Smooth muscle cell (in vitro differentiated cells): Measurements from ENCODE around the gene RFX2. TPM values are rescaled to one million over a fixed set of nuclear protein-coding genes. Genes with fewer than 3 reads are reported as not detected.

Experiments used
- DNase-seq: peaks from one replicate; lab custom pipeline; 2025; ENCODE audit not compliant: unreplicated experiment; lab: John Stamatoyannopoulos, UW
- H2AFZ ChIP-seq: fragments of 200-600 bp; sonication (generic); 2 replicates; pipeline ENCODE4 v1.6.0; 2016; ENCODE audit warnings: antibody characterized with exemption, low read depth, mild to moderate bottlenecking
- H3F3A ChIP-seq: fragments of 200-600 bp; sonication (generic); 2 replicates; pipeline ENCODE4 v1.6.0; 2017; ENCODE audit warnings: antibody characterized with exemption, low read depth
- H3K27ac ChIP-seq: fragments of 200-600 bp; sonication (generic); 2 replicates; pipeline ENCODE4 v1.5.1; 2016; ENCODE audit warnings: low read depth, mild to moderate bottlenecking
- H3K27me3 ChIP-seq: fragments of 200-600 bp; sonication (generic); 2 replicates; pipeline ENCODE4 v1.6.1; 2016; ENCODE audit warnings: low read depth, mild to moderate bottlenecking
- H3K36me3 ChIP-seq: fragments of 200-600 bp; sonication (generic); 2 replicates; pipeline ENCODE4 v1.5.1; 2016; ENCODE audit warnings: low read depth
- H3K4me1 ChIP-seq: fragments of 200-600 bp; sonication (generic); 2 replicates; pipeline ENCODE4 v1.5.1; 2016; ENCODE audit warnings: low read depth
- H3K4me2 ChIP-seq: fragments of 200-600 bp; sonication (generic); 2 replicates; pipeline ENCODE4 v1.6.0; 2016; ENCODE audit warnings: mild to moderate bottlenecking
- H3K4me3 ChIP-seq: fragments of 200-600 bp; sonication (generic); 2 replicates; pipeline ENCODE4 v1.5.1; 2016; ENCODE audit warnings: mild to moderate bottlenecking
- H3K79me2 ChIP-seq: fragments of 200-600 bp; sonication (generic); 2 replicates; pipeline ENCODE4 v1.6.0; 2016; ENCODE audit warnings: low read depth, mild to moderate bottlenecking
- H3K9ac ChIP-seq: fragments of 200-600 bp; sonication (generic); 2 replicates; pipeline ENCODE4 v1.6.0; 2016; ENCODE audit warnings: low read depth
- H3K9me3 ChIP-seq: fragments of 200-600 bp; sonication (generic); replicated peaks from 2 replicates; pipeline ENCODE4 v1.5.1; 2016; ENCODE audit warnings: low read depth
- H4K20me1 ChIP-seq: fragments of 200-600 bp; sonication (generic); 2 replicates; pipeline ENCODE4 v1.6.0; 2016; ENCODE audit warnings: low read depth
- WGBS: methylation state at CpG from one replicate; pipeline ENCODE4 v1.1.7; 2016; ENCODE audit warnings: low lambda C conversion rate; 5-methylcytosine and 5-hydroxymethylcytosine counted together
- polyA plus RNA-seq: library from polyadenylated mRNA; unstranded; fragments of >200 nt; fragmentation: Nextera tagmentation; extraction: Ambion mirVana; gene quantifications from 2 replicates; pipeline ENCODE4 v1.2.1, GENCODE V29; 2016
- total RNA-seq: library from RNA; depleted of rRNA; stranded (reverse); fragments of >200 nt; gene quantifications from 2 replicates; pipeline ENCODE4 v1.2.3, GENCODE V29; 2014
- TF ChIP-seq, protein P1 (sequence below): fragments of 200-600 bp; sonication (generic); IDR thresholded peaks from 2 replicates; pipeline ENCODE4 v1.5.1; 2017; ENCODE audit warnings: borderline replicate concordance, mild to moderate bottlenecking, antibody characterized with exemption; ENCODE audit not compliant: insufficient read depth, poor library complexity, severe bottlenecking

Gene RFX2
- total and polyA plus RNA-seq, 2 experiments from 2014 or later: 4.7 to 7.5 TPM

DNA sequence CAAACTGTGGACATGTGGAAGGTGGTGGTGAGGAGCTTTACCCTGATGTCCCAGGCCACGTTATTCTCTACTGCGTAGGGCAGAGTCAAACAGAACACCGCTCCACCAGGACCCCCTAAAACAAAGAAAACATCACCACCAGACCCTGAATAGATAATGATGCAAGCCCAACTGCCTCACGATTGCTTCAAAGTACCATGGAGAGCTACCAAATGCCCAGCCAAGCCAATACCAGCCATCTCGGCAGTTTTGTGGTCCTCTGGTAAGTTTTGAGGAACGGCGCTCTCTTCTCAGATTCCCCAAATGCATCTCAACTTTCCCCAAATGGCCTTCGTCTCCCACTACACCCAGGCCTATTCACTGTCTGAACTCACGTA lies 138.0 kb downstream of the RFX2 start:
- no peaks in the 10 kb centered on the region for H3K36me3 ChIP-seq

DNA sequence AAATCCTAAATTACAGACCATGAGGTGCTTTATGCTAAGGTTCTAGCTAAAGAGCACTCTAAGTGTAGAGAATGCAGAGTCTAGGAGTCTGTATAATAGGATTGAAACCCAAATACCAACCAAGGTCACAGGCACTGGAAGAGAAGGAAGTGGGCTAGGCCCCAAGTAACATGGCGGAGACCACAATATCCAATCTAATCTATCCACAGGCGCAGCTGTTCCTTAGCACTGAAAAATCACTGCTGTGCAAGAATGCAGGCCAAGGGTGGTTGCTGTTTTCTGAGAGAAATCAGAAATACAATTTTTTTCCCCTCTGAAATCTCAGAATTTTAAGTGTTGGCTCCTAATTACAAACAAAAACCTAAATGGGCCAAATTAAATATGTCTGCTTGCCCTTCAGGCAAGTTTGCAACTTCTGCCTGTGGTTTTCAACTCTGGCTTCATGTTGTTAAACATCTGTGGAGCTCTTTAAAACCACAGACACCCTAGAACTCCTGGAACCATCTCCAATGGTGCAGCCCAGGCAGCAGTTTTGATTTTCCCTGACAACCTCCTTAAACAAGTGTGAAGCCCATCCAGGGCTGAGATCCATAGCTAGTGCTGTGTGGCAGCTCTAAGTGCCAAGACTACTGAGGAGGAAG lies 138.5 kb downstream of the RFX2 start:
- Histone ChIP-seq H3K27ac (no peak overlapping the region), H3K9me3 (no peaks in the 10 kb centered on the region), H3K4me1 (peaks cover 4% of the 10 kb centered on the region), H3F3A (peaks cover 9% of the 10 kb centered on the region), H3K27me3 (no peaks in the 10 kb centered on the region), H3K79me2 (peaks cover 98% of the 10 kb centered on the region), H3K9ac (no peak overlapping the region), H3K4me3 (no peak overlapping the region), H3K36me3 (no peaks in the 10 kb centered on the region), H3K4me2 (no peak overlapping the region), H2AFZ (no peak overlapping the region), H4K20me1 (peaks cover 100% of the 10 kb centered on the region)
- WGBS: 95% methylated on average over 2 of the region's 2 CpGs
- DNase-seq: no peak
- TF ChIP-seq, protein P1, sequence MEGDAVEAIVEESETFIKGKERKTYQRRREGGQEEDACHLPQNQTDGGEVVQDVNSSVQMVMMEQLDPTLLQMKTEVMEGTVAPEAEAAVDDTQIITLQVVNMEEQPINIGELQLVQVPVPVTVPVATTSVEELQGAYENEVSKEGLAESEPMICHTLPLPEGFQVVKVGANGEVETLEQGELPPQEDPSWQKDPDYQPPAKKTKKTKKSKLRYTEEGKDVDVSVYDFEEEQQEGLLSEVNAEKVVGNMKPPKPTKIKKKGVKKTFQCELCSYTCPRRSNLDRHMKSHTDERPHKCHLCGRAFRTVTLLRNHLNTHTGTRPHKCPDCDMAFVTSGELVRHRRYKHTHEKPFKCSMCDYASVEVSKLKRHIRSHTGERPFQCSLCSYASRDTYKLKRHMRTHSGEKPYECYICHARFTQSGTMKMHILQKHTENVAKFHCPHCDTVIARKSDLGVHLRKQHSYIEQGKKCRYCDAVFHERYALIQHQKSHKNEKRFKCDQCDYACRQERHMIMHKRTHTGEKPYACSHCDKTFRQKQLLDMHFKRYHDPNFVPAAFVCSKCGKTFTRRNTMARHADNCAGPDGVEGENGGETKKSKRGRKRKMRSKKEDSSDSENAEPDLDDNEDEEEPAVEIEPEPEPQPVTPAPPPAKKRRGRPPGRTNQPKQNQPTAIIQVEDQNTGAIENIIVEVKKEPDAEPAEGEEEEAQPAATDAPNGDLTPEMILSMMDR: no peak

More for the DNA sequence above, 138.0 kb downstream of the RFX2 start:
- Histone ChIP-seq H4K20me1 (peaks cover 98% of the 10 kb centered on the region), H3K79me2 (peaks cover 98% of the 10 kb centered on the region), H3F3A (peaks cover 9% of the 10 kb centered on the region), H3K9me3 (no peaks in the 10 kb centered on the region), H2AFZ (no peak overlapping the region), H3K4me1 (peaks cover 6% of the 10 kb centered on the region), H3K9ac (no peak overlapping the region), H3K4me2 (no peak overlapping the region), H3K4me3 (no peak overlapping the region), H3K27me3 (no peaks in the 10 kb centered on the region), H3K27ac (no peak overlapping the region)
- TF ChIP-seq, protein P1: no peak
- 94% methylated on average over 9 of the region's 9 CpGs for WGBS
- DNase-seq: no peak

DNA sequence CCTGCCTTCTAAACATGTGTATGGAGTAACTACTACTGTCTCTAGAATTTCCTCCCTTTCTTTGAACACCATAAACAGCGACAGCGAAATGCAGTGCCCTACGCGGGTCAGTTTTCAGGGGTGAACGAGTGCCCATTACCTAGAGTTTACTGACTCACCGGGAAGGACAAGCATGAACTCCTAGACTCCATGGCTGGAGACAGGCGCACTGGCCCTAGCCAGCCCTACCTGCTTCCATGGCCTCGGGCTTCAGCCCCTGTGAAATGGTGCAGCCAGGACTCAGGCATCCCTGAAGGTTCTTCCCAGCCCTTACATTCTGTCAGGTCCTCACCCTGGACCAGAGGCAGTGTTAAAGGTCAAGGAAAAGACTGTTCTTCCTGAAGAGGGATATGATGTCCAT lies 140.8 kb downstream of the RFX2 start:
- TF ChIP-seq, protein P1: no peak
- H3F3A ChIP-seq: peaks cover 9% of the 10 kb centered on the region
- 91% methylated on average over 8 of the region's 8 CpGs for WGBS
- peaks cover 96% of the 10 kb centered on the region for H3K79me2 ChIP-seq
- no peak for DNase-seq
- no peak overlapping the region for H3K4me3 ChIP-seq
- no peaks in the 10 kb centered on the region for H3K27me3 ChIP-seq
- no peak overlapping the region for H3K27ac ChIP-seq
- H3K4me1 ChIP-seq: no peaks in the 10 kb centered on the region
- no peaks in the 10 kb centered on the region for H3K36me3 ChIP-seq
- H3K4me2 ChIP-seq: no peak overlapping the region
- H3K9me3 ChIP-seq: no peaks in the 10 kb centered on the region
- peaks cover 100% of the 10 kb centered on the region for H4K20me1 ChIP-seq
- no peak overlapping the region for H3K9ac ChIP-seq
- no peak overlapping the region for H2AFZ ChIP-seq
